Measurements from ENCODE around the gene CNTN4. TPM values are rescaled to one million over a fixed set of nuclear protein-coding genes. Genes with fewer than 3 reads are reported as not detected.

The CNTN4 gene
- total RNA-seq, 1 experiment from 2014 or later = not detected

DNA sequence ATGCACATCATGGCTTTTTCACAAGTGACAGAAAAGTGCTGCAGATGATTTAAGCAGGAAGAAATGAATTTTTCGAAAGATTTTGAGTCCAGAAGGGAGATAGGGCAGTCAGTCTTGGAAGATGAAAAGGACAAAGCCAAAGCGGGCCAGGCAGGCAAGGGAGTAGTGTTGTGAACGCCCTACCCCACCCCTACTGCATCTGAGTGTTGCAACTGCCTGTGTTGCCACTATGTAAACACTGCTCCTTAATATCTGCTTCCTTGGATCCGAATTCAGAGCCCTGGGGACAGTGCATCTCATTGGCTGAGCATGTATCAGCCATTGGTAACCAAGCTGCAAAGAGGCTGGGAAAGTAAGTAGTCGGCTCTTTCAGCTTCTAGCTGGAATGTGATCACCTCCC is 39.0 kb downstream of the CNTN4 start:
- POLR2A ChIA-PET = no interaction called here
- H3K4me3 Mint-ChIP-seq = no peak overlapping the region
- H3K27ac Mint-ChIP-seq = no peak overlapping the region
- CTCF ChIA-PET = no interaction called here
- H3K36me3 Mint-ChIP-seq = peaks cover 79% of the 10 kb centered on the region
- TF ChIP-seq, protein P1, sequence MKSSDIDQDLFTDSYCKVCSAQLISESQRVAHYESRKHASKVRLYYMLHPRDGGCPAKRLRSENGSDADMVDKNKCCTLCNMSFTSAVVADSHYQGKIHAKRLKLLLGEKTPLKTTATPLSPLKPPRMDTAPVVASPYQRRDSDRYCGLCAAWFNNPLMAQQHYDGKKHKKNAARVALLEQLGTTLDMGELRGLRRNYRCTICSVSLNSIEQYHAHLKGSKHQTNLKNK (CRISPR knock-in tag; IDR thresholded peaks at IDR 0.05) = no peak
- TF ChIP-seq, protein P2, sequence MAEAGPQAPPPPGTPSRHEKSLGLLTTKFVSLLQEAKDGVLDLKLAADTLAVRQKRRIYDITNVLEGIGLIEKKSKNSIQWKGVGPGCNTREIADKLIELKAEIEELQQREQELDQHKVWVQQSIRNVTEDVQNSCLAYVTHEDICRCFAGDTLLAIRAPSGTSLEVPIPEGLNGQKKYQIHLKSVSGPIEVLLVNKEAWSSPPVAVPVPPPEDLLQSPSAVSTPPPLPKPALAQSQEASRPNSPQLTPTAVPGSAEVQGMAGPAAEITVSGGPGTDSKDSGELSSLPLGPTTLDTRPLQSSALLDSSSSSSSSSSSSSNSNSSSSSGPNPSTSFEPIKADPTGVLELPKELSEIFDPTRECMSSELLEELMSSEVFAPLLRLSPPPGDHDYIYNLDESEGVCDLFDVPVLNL (CRISPR knock-in tag; IDR thresholded peaks at IDR 0.05; ENCODE audit: borderline replicate concordance, low read depth) = no peak
- no peak for TF ChIP-seq TEAD1 (CRISPR knock-in tag; IDR thresholded peaks at IDR 0.05)
- ATAC-seq (no peak), DNase-seq (ENCODE audit: low spot score) (no peak)
- H3K9me3 Mint-ChIP-seq = peaks cover 81% of the 10 kb centered on the region
- H3K4me1 Mint-ChIP-seq = no peaks in the 10 kb centered on the region
- peaks cover 6% of the 10 kb centered on the region for H3K27me3 Mint-ChIP-seq (ENCODE audit: low read depth)

DNA sequence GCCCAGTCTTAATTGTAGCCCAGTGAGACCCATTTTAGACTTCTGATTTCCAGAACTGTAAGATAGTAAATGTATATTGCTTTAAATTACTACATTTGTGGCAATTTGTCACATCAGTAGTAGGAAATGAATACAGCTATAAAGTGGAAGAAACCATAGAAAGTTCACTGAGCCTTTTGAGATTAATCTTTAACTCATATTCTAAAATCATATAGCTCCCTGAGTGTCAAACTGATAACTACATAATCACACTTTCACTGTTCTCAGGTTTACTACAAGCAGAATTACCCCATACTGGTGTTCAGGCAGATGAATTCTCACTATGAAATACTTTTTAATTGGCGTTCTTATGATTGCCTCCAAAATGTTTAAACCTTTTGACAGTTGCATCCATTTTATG is 42.8 kb downstream of the CNTN4 start:
- Mint-ChIP-seq H3K27ac (no peak overlapping the region), H3K4me1 (no peaks in the 10 kb centered on the region), H3K4me3 (no peak overlapping the region), H3K27me3 (ENCODE audit: low read depth) (peaks cover 11% of the 10 kb centered on the region), H3K36me3 (peaks cover 70% of the 10 kb centered on the region), H3K9me3 (peaks cover 74% of the 10 kb centered on the region)
- TF ChIP-seq GRHL2 (CRISPR knock-in tag; IDR thresholded peaks at IDR 0.05; ENCODE audit: insufficient replicate concordance, severe bottlenecking) = no peak
- TF ChIP-seq ZNF138 (CRISPR knock-in tag; conservative IDR thresholded peaks at IDR 0.05) = no peak
- TF ChIP-seq, protein P3, sequence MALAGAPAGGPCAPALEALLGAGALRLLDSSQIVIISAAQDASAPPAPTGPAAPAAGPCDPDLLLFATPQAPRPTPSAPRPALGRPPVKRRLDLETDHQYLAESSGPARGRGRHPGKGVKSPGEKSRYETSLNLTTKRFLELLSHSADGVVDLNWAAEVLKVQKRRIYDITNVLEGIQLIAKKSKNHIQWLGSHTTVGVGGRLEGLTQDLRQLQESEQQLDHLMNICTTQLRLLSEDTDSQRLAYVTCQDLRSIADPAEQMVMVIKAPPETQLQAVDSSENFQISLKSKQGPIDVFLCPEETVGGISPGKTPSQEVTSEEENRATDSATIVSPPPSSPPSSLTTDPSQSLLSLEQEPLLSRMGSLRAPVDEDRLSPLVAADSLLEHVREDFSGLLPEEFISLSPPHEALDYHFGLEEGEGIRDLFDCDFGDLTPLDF (CRISPR knock-in tag; IDR thresholded peaks at IDR 0.05) = no peak
- no peak for TF ChIP-seq MYBL2 (CRISPR knock-in tag; IDR thresholded peaks at IDR 0.05)
- TF ChIP-seq ZNF121 (CRISPR knock-in tag; IDR thresholded peaks at IDR 0.05) = no peak
- no peak for TF ChIP-seq ZNF232 (CRISPR knock-in tag; IDR thresholded peaks at IDR 0.05)
- no peak for TF ChIP-seq ZNF263 (CRISPR knock-in tag; IDR thresholded peaks at IDR 0.05; ENCODE audit: low read depth)
- no peak for TF ChIP-seq SP1 (CRISPR knock-in tag; conservative IDR thresholded peaks at IDR 0.05)
- no peak for TF ChIP-seq PRRX2 (CRISPR knock-in tag; IDR thresholded peaks at IDR 0.05)
- TF ChIP-seq SMAD3 (CRISPR knock-in tag; IDR thresholded peaks at IDR 0.05; ENCODE audit: borderline replicate concordance) = no peak
- TF ChIP-seq, protein P4, sequence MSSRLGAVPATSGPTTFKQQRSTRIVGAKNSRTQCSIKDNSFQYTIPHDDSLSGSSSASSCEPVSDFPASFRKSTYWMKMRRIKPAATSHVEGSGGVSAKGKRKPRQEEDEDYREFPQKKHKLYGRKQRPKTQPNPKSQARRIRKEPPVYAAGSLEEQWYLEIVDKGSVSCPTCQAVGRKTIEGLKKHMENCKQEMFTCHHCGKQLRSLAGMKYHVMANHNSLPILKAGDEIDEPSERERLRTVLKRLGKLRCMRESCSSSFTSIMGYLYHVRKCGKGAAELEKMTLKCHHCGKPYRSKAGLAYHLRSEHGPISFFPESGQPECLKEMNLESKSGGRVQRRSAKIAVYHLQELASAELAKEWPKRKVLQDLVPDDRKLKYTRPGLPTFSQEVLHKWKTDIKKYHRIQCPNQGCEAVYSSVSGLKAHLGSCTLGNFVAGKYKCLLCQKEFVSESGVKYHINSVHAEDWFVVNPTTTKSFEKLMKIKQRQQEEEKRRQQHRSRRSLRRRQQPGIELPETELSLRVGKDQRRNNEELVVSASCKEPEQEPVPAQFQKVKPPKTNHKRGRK (CRISPR knock-in tag; IDR thresholded peaks at IDR 0.05; ENCODE audit: borderline replicate concordance) = no peak
- ATAC-seq (no peak), DNase-seq (ENCODE audit: low spot score) (no peak)
- ChIA-PET POLR2A (no interaction called here), CTCF (no interaction called here)

DNA sequence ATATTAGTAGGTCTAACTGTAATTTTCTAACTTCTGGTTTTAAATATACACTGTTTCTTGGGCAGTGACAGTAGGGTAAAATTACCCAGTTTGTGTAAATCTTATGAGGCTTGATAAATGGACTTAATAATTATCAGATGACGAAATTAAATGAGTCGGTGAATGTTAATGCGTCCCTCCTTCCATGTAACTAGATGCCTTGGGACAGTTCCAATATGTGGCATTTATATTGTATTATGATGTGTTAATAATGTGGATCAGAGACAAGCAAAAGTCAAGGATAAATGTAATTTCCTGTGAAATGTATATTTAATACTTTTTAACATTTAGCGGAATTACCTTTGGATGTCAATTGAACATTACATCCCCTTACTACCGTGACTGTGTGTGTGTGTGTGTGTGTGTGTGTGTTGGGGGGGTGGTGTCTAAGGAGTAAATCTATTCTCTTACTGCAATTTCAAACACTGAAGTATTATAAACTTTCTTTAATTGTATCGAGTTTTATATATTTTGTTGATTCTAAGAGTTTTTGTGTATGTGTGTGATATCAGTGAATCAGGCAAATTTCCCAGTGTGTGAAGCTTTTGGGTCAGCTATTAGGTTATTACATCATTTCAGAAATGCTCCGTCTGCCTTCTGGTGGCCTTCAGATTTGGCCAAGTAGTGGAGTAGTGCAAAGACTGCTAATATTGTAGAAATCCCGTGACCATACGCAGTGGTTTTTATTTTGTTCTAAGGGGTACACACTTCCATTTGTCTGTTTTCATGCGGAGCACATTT is 50.1 kb downstream of the CNTN4 start:
- H3K36me3 Mint-ChIP-seq = peaks cover 39% of the 10 kb centered on the region
- CTCF ChIA-PET = no interaction called here
- peaks cover 55% of the 10 kb centered on the region for H3K9me3 Mint-ChIP-seq
- POLR2A ChIA-PET = no interaction called here
- H3K4me1 Mint-ChIP-seq = no peaks in the 10 kb centered on the region
- no peak overlapping the region for H3K4me3 Mint-ChIP-seq
- H3K27ac Mint-ChIP-seq = no peak overlapping the region
- DNase-seq (ENCODE audit: low spot score) = no peak
- H3K27me3 Mint-ChIP-seq (ENCODE audit: low read depth) = no peaks in the 10 kb centered on the region; the same call in none of the 2 replicates
- ATAC-seq = no peak
- TF ChIP-seq, protein P5, sequence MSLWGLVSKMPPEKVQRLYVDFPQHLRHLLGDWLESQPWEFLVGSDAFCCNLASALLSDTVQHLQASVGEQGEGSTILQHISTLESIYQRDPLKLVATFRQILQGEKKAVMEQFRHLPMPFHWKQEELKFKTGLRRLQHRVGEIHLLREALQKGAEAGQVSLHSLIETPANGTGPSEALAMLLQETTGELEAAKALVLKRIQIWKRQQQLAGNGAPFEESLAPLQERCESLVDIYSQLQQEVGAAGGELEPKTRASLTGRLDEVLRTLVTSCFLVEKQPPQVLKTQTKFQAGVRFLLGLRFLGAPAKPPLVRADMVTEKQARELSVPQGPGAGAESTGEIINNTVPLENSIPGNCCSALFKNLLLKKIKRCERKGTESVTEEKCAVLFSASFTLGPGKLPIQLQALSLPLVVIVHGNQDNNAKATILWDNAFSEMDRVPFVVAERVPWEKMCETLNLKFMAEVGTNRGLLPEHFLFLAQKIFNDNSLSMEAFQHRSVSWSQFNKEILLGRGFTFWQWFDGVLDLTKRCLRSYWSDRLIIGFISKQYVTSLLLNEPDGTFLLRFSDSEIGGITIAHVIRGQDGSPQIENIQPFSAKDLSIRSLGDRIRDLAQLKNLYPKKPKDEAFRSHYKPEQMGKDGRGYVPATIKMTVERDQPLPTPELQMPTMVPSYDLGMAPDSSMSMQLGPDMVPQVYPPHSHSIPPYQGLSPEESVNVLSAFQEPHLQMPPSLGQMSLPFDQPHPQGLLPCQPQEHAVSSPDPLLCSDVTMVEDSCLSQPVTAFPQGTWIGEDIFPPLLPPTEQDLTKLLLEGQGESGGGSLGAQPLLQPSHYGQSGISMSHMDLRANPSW (CRISPR knock-in tag; conservative IDR thresholded peaks at IDR 0.05; ENCODE audit: low read depth) = no peak
- TF ChIP-seq ATF1 (CRISPR knock-in tag; IDR thresholded peaks at IDR 0.05) (no peak), ZNF232 (CRISPR knock-in tag; IDR thresholded peaks at IDR 0.05) (no peak), FOXK1 (CRISPR knock-in tag; IDR thresholded peaks at IDR 0.05) (no peak), ZNF263 (CRISPR knock-in tag; IDR thresholded peaks at IDR 0.05; ENCODE audit: low read depth) (no peak), GTF2I (CRISPR knock-in tag; conservative IDR thresholded peaks at IDR 0.05) (no peak), ZNF317 (CRISPR knock-in tag; IDR thresholded peaks at IDR 0.05; ENCODE audit: borderline replicate concordance, low read depth) (no peak)
- TF ChIP-seq, protein P6, sequence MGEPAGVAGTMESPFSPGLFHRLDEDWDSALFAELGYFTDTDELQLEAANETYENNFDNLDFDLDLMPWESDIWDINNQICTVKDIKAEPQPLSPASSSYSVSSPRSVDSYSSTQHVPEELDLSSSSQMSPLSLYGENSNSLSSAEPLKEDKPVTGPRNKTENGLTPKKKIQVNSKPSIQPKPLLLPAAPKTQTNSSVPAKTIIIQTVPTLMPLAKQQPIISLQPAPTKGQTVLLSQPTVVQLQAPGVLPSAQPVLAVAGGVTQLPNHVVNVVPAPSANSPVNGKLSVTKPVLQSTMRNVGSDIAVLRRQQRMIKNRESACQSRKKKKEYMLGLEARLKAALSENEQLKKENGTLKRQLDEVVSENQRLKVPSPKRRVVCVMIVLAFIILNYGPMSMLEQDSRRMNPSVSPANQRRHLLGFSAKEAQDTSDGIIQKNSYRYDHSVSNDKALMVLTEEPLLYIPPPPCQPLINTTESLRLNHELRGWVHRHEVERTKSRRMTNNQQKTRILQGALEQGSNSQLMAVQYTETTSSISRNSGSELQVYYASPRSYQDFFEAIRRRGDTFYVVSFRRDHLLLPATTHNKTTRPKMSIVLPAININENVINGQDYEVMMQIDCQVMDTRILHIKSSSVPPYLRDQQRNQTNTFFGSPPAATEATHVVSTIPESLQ (CRISPR knock-in tag; IDR thresholded peaks at IDR 0.05) = no peak
- TF ChIP-seq, protein P7, sequence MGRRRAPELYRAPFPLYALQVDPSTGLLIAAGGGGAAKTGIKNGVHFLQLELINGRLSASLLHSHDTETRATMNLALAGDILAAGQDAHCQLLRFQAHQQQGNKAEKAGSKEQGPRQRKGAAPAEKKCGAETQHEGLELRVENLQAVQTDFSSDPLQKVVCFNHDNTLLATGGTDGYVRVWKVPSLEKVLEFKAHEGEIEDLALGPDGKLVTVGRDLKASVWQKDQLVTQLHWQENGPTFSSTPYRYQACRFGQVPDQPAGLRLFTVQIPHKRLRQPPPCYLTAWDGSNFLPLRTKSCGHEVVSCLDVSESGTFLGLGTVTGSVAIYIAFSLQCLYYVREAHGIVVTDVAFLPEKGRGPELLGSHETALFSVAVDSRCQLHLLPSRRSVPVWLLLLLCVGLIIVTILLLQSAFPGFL (CRISPR knock-in tag; IDR thresholded peaks at IDR 0.05; ENCODE audit: borderline replicate concordance) = no peak
